ENCODE measurements around the gene NPBWR2. TPM values are rescaled to one million over a fixed set of nuclear protein-coding genes. Genes with fewer than 3 reads are reported as not detected.

Gene NPBWR2
- total and polyA plus RNA-seq, 4 donors: not detected

- DNase-seq (ENCODE audit: low spot score): no peak
- 94% methylated on average over 8 of the region's 8 CpGs for WGBS
- no peak overlapping the region for H3K4me3 ChIP-seq (ENCODE audit: low read depth in 1 of 3, low read length in 3 of 3)
- no peak overlapping the region for H3K9ac ChIP-seq (ENCODE audit: low read depth in 1 of 2, low read length in 2 of 2)
- H3K36me3 ChIP-seq (ENCODE audit: control insufficient read depth in 4 of 4, insufficient read depth in 3 of 4, low read depth in 1 of 4, low read length in 3 of 4): peaks cover 0 to 10% (median 0%) of the 10 kb centered on the region in 4 donors
- H3K27ac ChIP-seq (ENCODE audit: low read depth in 1 of 2, low read length in 2 of 2): no peak overlapping the region
- TF ChIP-seq ZBTB33 (IDR thresholded peaks at IDR 0.05): no peak
- TF ChIP-seq TAF1 (conservative IDR thresholded peaks at IDR 0.05): no peak
- no peak for TF ChIP-seq JUND (IDR thresholded peaks at IDR 0.05)
- TF ChIP-seq FOXA2 (IDR thresholded peaks at IDR 0.05): no peak
- peaks cover 5 to 19% (median 9%) of the 10 kb centered on the region in 4 donors for H3K4me1 ChIP-seq (ENCODE audit: control insufficient read depth in 4 of 4, insufficient read depth in 4 of 4, low read length in 3 of 4)
- no peaks in the 10 kb centered on the region for H3K27me3 ChIP-seq (ENCODE audit: control insufficient read depth in 4 of 4, insufficient read depth in 4 of 4, low read length in 3 of 4)
- no peaks in the 10 kb centered on the region for H3K9me3 ChIP-seq (ENCODE audit: control insufficient read depth in 4 of 4, low read length in 3 of 4)
Measured at GRCh38 chr20:64074963-64075362, 32.4 kb downstream of the NPBWR2 start.

GRCh38 chr20:64074184-64074789 is 33.1 kb downstream of the NPBWR2 start:
- Histone ChIP-seq H3K4me3 (ENCODE audit: low read depth in 1 of 3, low read length in 3 of 3) (no peak overlapping the region), H3K9ac (ENCODE audit: low read depth in 1 of 2, low read length in 2 of 2) (no peak overlapping the region), H3K4me1 (ENCODE audit: control insufficient read depth in 4 of 4, insufficient read depth in 4 of 4, low read length in 3 of 4) (peaks cover 3 to 17% (median 10%) of the 10 kb centered on the region in 4 donors), H3K27ac (ENCODE audit: low read depth in 1 of 2, low read length in 2 of 2) (no peak overlapping the region), H3K27me3 (ENCODE audit: control insufficient read depth in 4 of 4, insufficient read depth in 4 of 4, low read length in 3 of 4) (no peaks in the 10 kb centered on the region), H3K36me3 (ENCODE audit: control insufficient read depth in 4 of 4, insufficient read depth in 3 of 4, low read depth in 1 of 4, low read length in 3 of 4) (peaks cover 0 to 10% (median 0%) of the 10 kb centered on the region in 4 donors), H3K9me3 (ENCODE audit: control insufficient read depth in 4 of 4, low read length in 3 of 4) (no peaks in the 10 kb centered on the region)
- DNase-seq (ENCODE audit: low spot score): no peak
- 95% methylated on average over 28 of the region's 28 CpGs for WGBS
- TF ChIP-seq YY1 (IDR thresholded peaks at IDR 0.05) (no peak), HNF4A (conservative IDR thresholded peaks at IDR 0.05) (no peak), HNF4G (IDR thresholded peaks at IDR 0.05) (no peak), SP1 (IDR thresholded peaks at IDR 0.05) (no peak), TAF1 (conservative IDR thresholded peaks at IDR 0.05) (no peak), EGR1 (IDR thresholded peaks at IDR 0.05; ENCODE audit: low read depth in 2 of 2) (no peak), CTCF (IDR thresholded peaks at IDR 0.05; ENCODE audit: low read depth, low read length, missing input control) (no peak), MAX (IDR thresholded peaks at IDR 0.05) (no peak)

GRCh38 chr20:64073476-64074183 is 33.7 kb downstream of the NPBWR2 start:
- H3K27ac ChIP-seq (ENCODE audit: low read depth in 1 of 2, low read length in 2 of 2): no peak overlapping the region
- H3K36me3 ChIP-seq (ENCODE audit: control insufficient read depth in 4 of 4, insufficient read depth in 3 of 4, low read depth in 1 of 4, low read length in 3 of 4): peaks cover 0 to 10% (median 0%) of the 10 kb centered on the region in 4 donors
- H3K9ac ChIP-seq (ENCODE audit: low read depth in 1 of 2, low read length in 2 of 2): no peak overlapping the region
- DNase-seq (ENCODE audit: low spot score): no peak
- TF ChIP-seq REST (IDR thresholded peaks at IDR 0.05): no peak
- no peak for TF ChIP-seq RAD21 (IDR thresholded peaks at IDR 0.05)
- no peak for TF ChIP-seq GABPA (IDR thresholded peaks at IDR 0.05 in 1 of 2, conservative IDR thresholded peaks at IDR 0.05 in 1 of 2)
- TF ChIP-seq NR2F2 (IDR thresholded peaks at IDR 0.05): no peak
- TF ChIP-seq EGR1 (IDR thresholded peaks at IDR 0.05; ENCODE audit: low read depth in 2 of 2): no peak
- no peak for TF ChIP-seq FOXA2 (IDR thresholded peaks at IDR 0.05)
- TF ChIP-seq RXRA (IDR thresholded peaks at IDR 0.05): no peak
- TF ChIP-seq FOXA1 (IDR thresholded peaks at IDR 0.05): no peak
- H3K4me1 ChIP-seq (ENCODE audit: control insufficient read depth in 4 of 4, insufficient read depth in 4 of 4, low read length in 3 of 4): peaks cover 0 to 12% (median 3%) of the 10 kb centered on the region in 4 donors
- WGBS: 96% methylated on average over 37 of the region's 37 CpGs
- no peak overlapping the region for H3K4me3 ChIP-seq (ENCODE audit: low read depth in 1 of 3, low read length in 3 of 3)
- no peaks in the 10 kb centered on the region for H3K9me3 ChIP-seq (ENCODE audit: control insufficient read depth in 4 of 4, low read length in 3 of 4)
- H3K27me3 ChIP-seq (ENCODE audit: control insufficient read depth in 4 of 4, insufficient read depth in 4 of 4, low read length in 3 of 4): no peaks in the 10 kb centered on the region

All from liver (tissue), 9 donors.